MM.1S (cell line): ENCODE measurements around the gene NCK1.

ENCODE experiments used
- DNase-seq: peaks from one replicate; pipeline ENCODE4 v3.0.0-alpha.2; 2015
- H2AFZ ChIP-seq: fragments of 300-600 bp; sonication (generic); 2 replicates; pipeline ENCODE4 v1.6.0; 2016; ENCODE audit warnings: antibody characterized with exemption, low read length
- H3F3A ChIP-seq: fragments of 300-600 bp; sonication (generic); 2 replicates; pipeline ENCODE4 v1.6.1; 2016; ENCODE audit warnings: mild to moderate bottlenecking, antibody characterized with exemption, low read length, moderate library complexity, mixed read lengths; ENCODE audit not compliant: insufficient read depth
- H3K27ac ChIP-seq: fragments of 300-600 bp; sonication (generic); 2 replicates; pipeline ENCODE4 v1.5.1; 2016; ENCODE audit warnings: mild to moderate bottlenecking, low read length
- H3K27me3 ChIP-seq: fragments of 300-600 bp; sonication (generic); replicated peaks from 2 replicates; pipeline ENCODE4 v1.6.0; 2016; ENCODE audit warnings: low read length; ENCODE audit not compliant: insufficient read depth
- H3K36me3 ChIP-seq: fragments of 300-600 bp; sonication (generic); replicated peaks from 2 replicates; pipeline ENCODE4 v1.6.1; 2016; ENCODE audit warnings: mild to moderate bottlenecking, low read length, mixed read lengths; ENCODE audit not compliant: insufficient read depth
- H3K4me1 ChIP-seq: fragments of 300-600 bp; sonication (generic); 2 replicates; pipeline ENCODE4 v1.6.1; 2016; ENCODE audit warnings: low read length, mixed read lengths
- H3K4me2 ChIP-seq: fragments of 300-600 bp; sonication (generic); 2 replicates; pipeline ENCODE4 v1.6.0; 2016; ENCODE audit warnings: low read depth, low read length
- H3K4me3 ChIP-seq: fragments of 300-600 bp; sonication (generic); 2 replicates; pipeline ENCODE4 v1.5.1; 2016; ENCODE audit warnings: low read length, mixed read lengths
- H3K79me2 ChIP-seq: fragments of 300-600 bp; sonication (generic); 2 replicates; pipeline ENCODE4 v1.6.1; 2016; ENCODE audit warnings: mixed run types, low read length, mixed read lengths
- H3K9ac ChIP-seq: fragments of 300-600 bp; sonication (generic); 2 replicates; pipeline ENCODE4 v1.6.1; 2016; ENCODE audit warnings: low read length, mixed read lengths
- H3K9me2 ChIP-seq: fragments of 300-600 bp; sonication (generic); replicated peaks from 2 replicates; pipeline ENCODE4 v1.6.1; 2016; ENCODE audit warnings: mild to moderate bottlenecking, low read length, mixed read lengths; ENCODE audit not compliant: insufficient read depth
- H3K9me3 ChIP-seq: fragments of 300-600 bp; sonication (generic); replicated peaks from 2 replicates; pipeline ENCODE4 v1.6.1; 2016; ENCODE audit warnings: mild to moderate bottlenecking, low read length, mixed read lengths; ENCODE audit not compliant: insufficient read depth
- H4K20me1 ChIP-seq: fragments of 300-600 bp; sonication (generic); 2 replicates; pipeline ENCODE4 v1.6.1; 2016; ENCODE audit warnings: mild to moderate bottlenecking, low read length, moderate library complexity, mixed read lengths; ENCODE audit not compliant: insufficient read depth
- CTCF ChIP-seq: fragments of 300-600 bp; sonication (generic); IDR thresholded peaks from 2 replicates; pipeline ENCODE4 v1.5.1; 2016; ENCODE audit warnings: antibody characterized with exemption, low read length, mixed read lengths
- EZH2 ChIP-seq: fragments of 300-600 bp; sonication (generic); optimal IDR thresholded peaks from 2 replicates; pipeline ENCODE3; 2017; ENCODE audit warnings: low read depth, mild to moderate bottlenecking, antibody characterized with exemption, low read length, mixed read lengths
- EZH2phosphoT487 ChIP-seq: fragments of 300-600 bp; sonication (generic); IDR thresholded peaks from 2 replicates; pipeline ENCODE4 v1.6.1; 2018; ENCODE audit warnings: antibody characterized with exemption, low read length

Gene NCK1

GRCh38 chr3:136852180-136852579 is 9.8 kb upstream of the NCK1 start:
- Histone ChIP-seq H3K9me2 (no peaks in the 10 kb centered on the region), H3K27me3 (no peaks in the 10 kb centered on the region), H4K20me1 (no peaks in the 10 kb centered on the region), H3K9ac (no peak overlapping the region), H3K36me3 (no peaks in the 10 kb centered on the region), H3K27ac (no peak overlapping the region), H3K4me2 (no peak overlapping the region), H3K9me3 (no peaks in the 10 kb centered on the region), H3K4me3 (no peak overlapping the region), H3K79me2 (no peaks in the 10 kb centered on the region), H2AFZ (no peak overlapping the region), H3K4me1 (no peaks in the 10 kb centered on the region), H3F3A (no peaks in the 10 kb centered on the region)
- no peak for DNase-seq
- no peak for TF ChIP-seq EZH2
- TF ChIP-seq CTCF: no peak
- no peak for TF ChIP-seq EZH2phosphoT487

- H2AFZ ChIP-seq: no peak overlapping the region
- TF ChIP-seq EZH2phosphoT487 (no peak), EZH2 (no peak), CTCF (no peak)
- no peaks in the 10 kb centered on the region for H3K9me3 ChIP-seq
- peaks cover 8% of the 10 kb centered on the region for H3F3A ChIP-seq
- H3K27ac ChIP-seq: no peak overlapping the region
- H3K9ac ChIP-seq: no peak overlapping the region
- no peaks in the 10 kb centered on the region for H3K9me2 ChIP-seq
- H3K4me3 ChIP-seq: no peak overlapping the region
- no peaks in the 10 kb centered on the region for H3K27me3 ChIP-seq
- no peak overlapping the region for H3K4me2 ChIP-seq
- peaks cover 10% of the 10 kb centered on the region; the same call in 1 of the 2 replicates for H3K79me2 ChIP-seq
- peaks cover 8% of the 10 kb centered on the region for H3K4me1 ChIP-seq
- H4K20me1 ChIP-seq: no peaks in the 10 kb centered on the region
- H3K36me3 ChIP-seq: no peaks in the 10 kb centered on the region
- no peak for DNase-seq
Measured at GRCh38 chr3:136856665-136857064, 5.3 kb upstream of the NCK1 start.

- H3F3A ChIP-seq: peaks cover 22% of the 10 kb centered on the region
- H3K9me2 ChIP-seq: no peaks in the 10 kb centered on the region
- H3K27me3 ChIP-seq: no peaks in the 10 kb centered on the region
- H3K4me1 ChIP-seq: peaks cover 10% of the 10 kb centered on the region
- H3K79me2 ChIP-seq: peaks cover 21% of the 10 kb centered on the region
- no peak overlapping the region for H2AFZ ChIP-seq
- no peak overlapping the region for H3K4me3 ChIP-seq
- no peak overlapping the region for H3K4me2 ChIP-seq
- no peak overlapping the region for H3K27ac ChIP-seq
- H3K9me3 ChIP-seq: no peaks in the 10 kb centered on the region
- H3K36me3 ChIP-seq: no peaks in the 10 kb centered on the region
- no peak overlapping the region for H3K9ac ChIP-seq
- no peak for DNase-seq
- no peaks in the 10 kb centered on the region for H4K20me1 ChIP-seq
- TF ChIP-seq EZH2 (no peak), EZH2phosphoT487 (no peak)
Measured at GRCh38 chr3:136858381-136858780, 3.6 kb upstream of the NCK1 start.

- no peak overlapping the region for H3K27ac ChIP-seq
- peaks cover 37% of the 10 kb centered on the region for H3K79me2 ChIP-seq
- H3F3A ChIP-seq: peaks cover 22% of the 10 kb centered on the region
- H3K9ac ChIP-seq: no peak overlapping the region
- H3K4me1 ChIP-seq: peaks cover 11% of the 10 kb centered on the region
- H2AFZ ChIP-seq: 0 out of 2 replicates have a peak overlapping the region, but pooled peaks have one; percentile 82
- DNase-seq: no peak
- H3K36me3 ChIP-seq: no peaks in the 10 kb centered on the region
- 0 out of 2 replicates have a peak overlapping the region, but pooled peaks have one; percentile 95 for H3K4me3 ChIP-seq
- TF ChIP-seq CTCF (no peak), EZH2phosphoT487 (no peak), EZH2 (no peak)
- no peaks in the 10 kb centered on the region for H4K20me1 ChIP-seq
- H3K9me2 ChIP-seq: no peaks in the 10 kb centered on the region
- H3K4me2 ChIP-seq: peak overlapping the region; percentile 83
- no peaks in the 10 kb centered on the region for H3K27me3 ChIP-seq
- no peaks in the 10 kb centered on the region for H3K9me3 ChIP-seq
Measured at GRCh38 chr3:136860541-136860940, 1.5 kb upstream of the NCK1 start.
